HG02884 (cell line): ENCODE data around the gene ABHD5.
"Not testable (repeated sequence)": the region's sequence is repeated elsewhere in the genome, so short reads cannot be mapped to it uniquely, and the experiment has no call there.

ENCODE experiments used
- ATAC-seq: cut with Tn5 transposase; IDR thresholded peaks from one replicate; pipeline ENCODE4 v1.9.1; 2021; ENCODE audit warnings: mild to moderate bottlenecking, moderate library complexity; ENCODE audit not compliant: unreplicated experiment

The ABHD5 gene

GRCh38 chr3:43690400-43691119, at the start of gene ABHD5:
ABHD5 (plus strand) TSS chr3:43690938; CDS start chr3:43690993, 55 bp downstream.
- peak; percentile 83 for ATAC-seq

GRCh38 chr3:43641306-43642114, 49.2 kb upstream of the ABHD5 start:
- no peak for ATAC-seq

- no peak for ATAC-seq
These were observed 46.3 kb upstream of the ABHD5 start for GRCh38 chr3:43644443-43644842.

GRCh38 chr3:43647331-43648166, 43.2 kb upstream of the ABHD5 start:
- ATAC-seq, result no peak

- ATAC-seq, result no peak
These were observed 41.8 kb upstream of the ABHD5 start for GRCh38 chr3:43648957-43649356.

- no peak for ATAC-seq
These were observed 41.3 kb upstream of the ABHD5 start for GRCh38 chr3:43649365-43649968.

- no peak for ATAC-seq
These were observed 40.4 kb upstream of the ABHD5 start for GRCh38 chr3:43650345-43650744.

GRCh38 chr3:43656390-43656789, 34.3 kb upstream of the ABHD5 start:
- not testable (repeated sequence) for ATAC-seq

- no peak for ATAC-seq
These were observed 31.4 kb upstream of the ABHD5 start for GRCh38 chr3:43659250-43659880.

- not testable (repeated sequence) for ATAC-seq
These were observed 29.4 kb upstream of the ABHD5 start for GRCh38 chr3:43661376-43661775.

- not testable (repeated sequence) for ATAC-seq
These were observed 25.7 kb upstream of the ABHD5 start for GRCh38 chr3:43665011-43665410.

- ATAC-seq, result no peak
These were observed 19.9 kb upstream of the ABHD5 start for GRCh38 chr3:43670635-43671522.

- ATAC-seq, result no peak
These were observed 16.2 kb upstream of the ABHD5 start for GRCh38 chr3:43674345-43675085.

- no peak for ATAC-seq
These were observed 15.1 kb upstream of the ABHD5 start for GRCh38 chr3:43675593-43675992.

- ATAC-seq, result no peak
These were observed 14.3 kb upstream of the ABHD5 start for GRCh38 chr3:43676441-43676840.

GRCh38 chr3:43678375-43678774, 12.4 kb upstream of the ABHD5 start:
- not testable (repeated sequence) for ATAC-seq

- not testable (repeated sequence) for ATAC-seq
These were observed 11.8 kb upstream of the ABHD5 start for GRCh38 chr3:43678887-43679449.

- not testable (repeated sequence) for ATAC-seq
These were observed 9.9 kb upstream of the ABHD5 start for GRCh38 chr3:43680857-43681256.
